NCI-H1105 (cell line): ENCODE results near the gene SRC.

Experiments used
- DNase-seq: peaks from one replicate; lab custom pipeline; 2025; lab: John Stamatoyannopoulos, UW

Gene SRC

GRCh38 chr20:37395921-37396415 is 50.0 kb downstream of the SRC start:
- DNase-seq: peak; percentile 41

GRCh38 chr20:37396416-37397075 is 50.6 kb downstream of the SRC start:
- peak; percentile 16 for DNase-seq

GRCh38 chr20:37397076-37397953 is 51.4 kb downstream of the SRC start:
- DNase-seq: no peak

GRCh38 chr20:37397954-37398749 is 52.2 kb downstream of the SRC start:
- no peak for DNase-seq

- DNase-seq: no peak
Observed at GRCh38 chr20:37398750-37399621, 53.0 kb downstream of the SRC start.

GRCh38 chr20:37401282-37401929 is 55.5 kb downstream of the SRC start:
- DNase-seq: no peak

GRCh38 chr20:37401930-37402675 is 56.2 kb downstream of the SRC start:
- no peak for DNase-seq

GRCh38 chr20:37403107-37404033 is 57.4 kb downstream of the SRC start:
- DNase-seq: no peak

- DNase-seq: no peak
Observed at GRCh38 chr20:37404461-37404890, 58.5 kb downstream of the SRC start.

- DNase-seq: no peak
Observed at GRCh38 chr20:37405351-37405897, 59.5 kb downstream of the SRC start.

- peak; percentile 66 for DNase-seq
Observed at GRCh38 chr20:37406010-37406998, 60.4 kb downstream of the SRC start.

GRCh38 chr20:37407019-37407566 is 61.2 kb downstream of the SRC start:
- DNase-seq: no peak

GRCh38 chr20:37407573-37408002 is 61.6 kb downstream of the SRC start:
- DNase-seq: no peak

- DNase-seq: no peak
Observed at GRCh38 chr20:37408302-37409193, 62.6 kb downstream of the SRC start.

- peak; percentile 13 for DNase-seq
Observed at GRCh38 chr20:37411408-37412219, 65.7 kb downstream of the SRC start.
